Thyroid gland (tissue), 4 donors: Measurements from ENCODE around the gene PTPRT. TPM values are rescaled to one million over a fixed set of nuclear protein-coding genes. Genes with fewer than 3 reads are reported as not detected.

ENCODE experiments used
- DNase-seq, 2 donors: peaks; one replicate each; pipeline ENCODE4 v3.0.0-alpha.2; 2019
- H3K27ac ChIP-seq, 3 donors: fragments of 200-600 bp; sonication (generic); 1 replicate in 2 of 3; 2 replicates in 1 of 3; pipeline ENCODE4 v1.5.1; 2016 to 2019; ENCODE audit warnings: mild to moderate bottlenecking in 1 of 3, moderate library complexity in 1 of 3
- H3K27me3 ChIP-seq: fragments of 200-600 bp; sonication (generic); one replicate; pipeline ENCODE4 v1.5.1; 2019
- H3K36me3 ChIP-seq, 2 donors: fragments of 200-600 bp; sonication (generic); one replicate each; pipeline ENCODE4 v1.5.1; 2016 to 2019
- H3K4me1 ChIP-seq, 2 donors: fragments of 200-600 bp; sonication (generic); one replicate each; pipeline ENCODE4 v1.5.1; 2017 to 2019
- H3K4me3 ChIP-seq, 3 donors: fragments of 200-600 bp; sonication (generic); replicated peaks in 1 of 3; 1 replicate in 2 of 3; 2 replicates in 1 of 3; pipeline ENCODE4 v1.5.1; 2016; ENCODE audit warnings: mild to moderate bottlenecking in 1 of 3
- H3K9me3 ChIP-seq: fragments of 200-600 bp; sonication (generic); one replicate; pipeline ENCODE4 v1.5.1; 2017
- CTCF ChIP-seq, 6 experiments: fragments of 200-600 bp in 3 of 6; fragments of 450-650 bp in 3 of 6; sonication (generic) in 3 of 6; IDR thresholded peaks; one replicate each; pipeline ENCODE4 v1.5.1; 2016 to 2019; ENCODE audit warnings: antibody characterized with exemption in 6 of 6, mild to moderate bottlenecking in 2 of 6, inconsistent platforms in 1 of 6, moderate library complexity in 1 of 6
- POLR2A ChIP-seq, 2 donors: fragments of 450-650 bp; IDR thresholded peaks; one replicate each; pipeline ENCODE4 v1.6.1; 2017; ENCODE audit warnings: antibody characterized with exemption in 2 of 2, mild to moderate bottlenecking in 2 of 2, moderate library complexity in 1 of 2
- WGBS, 2 donors: methylation state at CpG; one replicate each; pipeline ENCODE4 v1.1.5; 2017; 5-methylcytosine and 5-hydroxymethylcytosine counted together
- intact Hi-C: fragments of 100-400 bp; cut with DNase I; formaldehyde crosslinking; loops from one replicate; pipeline ENCODE4 v1.15.1; 2023
- total RNA-seq, 4 donors: library from RNA; depleted of rRNA; stranded (reverse); fragments of >200 nt; gene quantifications; one replicate each; pipeline ENCODE4 v1.2.3, GENCODE V29; 2016

The PTPRT gene
- total RNA-seq, 4 donors from 2014 or later, result 0.11 to 0.15 TPM; not detected in 2

GRCh38 chr20:42113236-42113635 is 1076.5 kb downstream of the PTPRT start:
- WGBS, 2 donors, result 81 to 88% methylated on average over 8 of the region's 8 CpGs
- DNase-seq, result no peak
- TF ChIP-seq CTCF (IDR thresholded peaks at IDR 0.05), result no peak
- no peak for TF ChIP-seq POLR2A (IDR thresholded peaks at IDR 0.05)
- intact Hi-C loops, result no loop called here
- H3K36me3 ChIP-seq, result no peaks in the 10 kb centered on the region
- no peaks in the 10 kb centered on the region for H3K4me1 ChIP-seq
- no peak overlapping the region for H3K4me3 ChIP-seq
- H3K27me3 ChIP-seq, result no peaks in the 10 kb centered on the region
- H3K27ac ChIP-seq, result no peak overlapping the region
- no peaks in the 10 kb centered on the region for H3K9me3 ChIP-seq

GRCh38 chr20:42112161-42112560 is 1077.5 kb downstream of the PTPRT start:
- H3K9me3 ChIP-seq, result no peaks in the 10 kb centered on the region
- intact Hi-C loops, result no loop called here
- H3K4me3 ChIP-seq, result no peak overlapping the region
- DNase-seq, result no peak
- no peak overlapping the region for H3K27ac ChIP-seq
- no peaks in the 10 kb centered on the region for H3K4me1 ChIP-seq
- H3K36me3 ChIP-seq, result no peaks in the 10 kb centered on the region
- TF ChIP-seq CTCF (IDR thresholded peaks at IDR 0.05), result no peak
- TF ChIP-seq POLR2A (IDR thresholded peaks at IDR 0.05), result no peak
- no peaks in the 10 kb centered on the region for H3K27me3 ChIP-seq
- WGBS, 2 donors, result 89 to 92% methylated on average over 5 of the region's 5 CpGs

DNA sequence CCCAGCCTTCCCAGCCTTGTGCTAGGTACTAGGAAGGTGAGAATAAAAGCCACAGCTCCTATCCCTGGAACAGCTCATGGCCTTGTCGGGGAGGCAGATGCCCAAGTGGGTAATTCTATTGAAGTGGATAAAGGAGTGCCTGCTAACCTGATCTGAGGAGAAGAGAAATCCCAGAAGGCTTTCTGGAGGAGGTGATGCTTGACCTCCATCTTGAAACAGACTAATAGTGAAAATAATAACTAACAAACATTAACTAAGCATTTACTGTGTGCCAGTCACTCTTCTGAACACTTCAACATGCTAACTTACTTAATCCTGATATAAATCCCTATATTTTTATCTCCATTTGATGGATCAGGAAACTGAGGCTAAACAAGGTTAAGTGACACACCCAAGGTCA is 1078.4 kb downstream of the PTPRT start:
- DNase-seq, result no peak
- WGBS, 2 donors, result 85 to 90% methylated on average over 1 of the region's 1 CpG
- H3K9me3 ChIP-seq, result no peaks in the 10 kb centered on the region
- H3K27me3 ChIP-seq, result no peaks in the 10 kb centered on the region
- TF ChIP-seq CTCF (IDR thresholded peaks at IDR 0.05) (no peak), POLR2A (IDR thresholded peaks at IDR 0.05) (no peak)
- no peak overlapping the region for H3K27ac ChIP-seq
- no peak overlapping the region for H3K4me3 ChIP-seq
- H3K4me1 ChIP-seq, result no peaks in the 10 kb centered on the region
- no peaks in the 10 kb centered on the region for H3K36me3 ChIP-seq
- intact Hi-C loops, result no loop called here

DNA sequence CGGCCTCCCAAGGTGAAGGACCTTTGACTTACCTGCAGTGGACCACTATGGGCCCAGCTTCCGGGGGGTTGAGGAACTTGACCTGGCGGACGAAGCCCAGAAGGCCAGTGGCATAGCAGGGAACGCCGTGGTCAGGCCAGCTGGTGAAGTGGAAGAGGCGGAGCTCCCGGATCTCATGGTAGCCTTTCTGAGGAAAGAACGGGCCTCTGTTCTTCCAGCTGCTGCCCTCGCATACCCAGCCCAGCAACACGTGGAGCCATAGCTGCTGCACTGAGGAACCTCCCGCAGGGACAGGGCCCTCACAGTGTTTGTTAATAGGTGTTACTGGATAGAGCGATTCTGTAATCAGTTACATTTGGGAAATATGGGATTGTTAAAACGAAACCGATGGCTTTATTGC is 1079.4 kb downstream of the PTPRT start:
- Histone ChIP-seq H3K9me3 (no peaks in the 10 kb centered on the region), H3K4me1 (no peaks in the 10 kb centered on the region), H3K4me3 (no peak overlapping the region), H3K36me3 (no peaks in the 10 kb centered on the region), H3K27me3 (no peaks in the 10 kb centered on the region), H3K27ac (no peak overlapping the region)
- 67 to 88% methylated on average over 6 to 10 of the region's 15 CpGs for WGBS, 2 donors
- intact Hi-C loops, result no loop called here
- no peak for DNase-seq
- TF ChIP-seq CTCF (IDR thresholded peaks at IDR 0.05) (no peak), POLR2A (IDR thresholded peaks at IDR 0.05) (no peak)

DNA sequence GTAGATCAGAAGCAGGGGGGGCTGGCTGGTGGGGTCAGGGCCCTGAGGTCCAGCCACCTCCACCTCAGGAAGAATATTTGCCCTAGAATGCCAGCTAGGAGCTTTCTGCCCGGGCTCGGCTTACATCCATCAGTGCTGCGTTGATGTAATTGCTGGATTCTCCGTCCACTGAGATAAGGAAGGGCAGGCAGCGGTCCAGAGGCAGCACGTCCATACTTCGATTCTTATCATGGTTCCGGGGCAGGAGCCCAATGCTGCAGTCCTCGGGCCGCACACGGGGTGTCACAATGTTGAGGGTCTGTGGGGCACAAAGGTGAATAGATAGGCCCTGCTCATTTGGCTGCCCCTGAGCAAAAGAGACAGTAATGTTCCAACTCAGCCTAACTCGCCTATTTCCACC is 1087.7 kb downstream of the PTPRT start:
- H3K9me3 ChIP-seq, result no peaks in the 10 kb centered on the region
- 90 to 92% methylated on average over 12 of the region's 12 CpGs for WGBS, 2 donors
- no peaks in the 10 kb centered on the region for H3K36me3 ChIP-seq
- H3K4me1 ChIP-seq, result no peaks in the 10 kb centered on the region
- no peak overlapping the region for H3K4me3 ChIP-seq
- no peaks in the 10 kb centered on the region for H3K27me3 ChIP-seq
- TF ChIP-seq POLR2A (IDR thresholded peaks at IDR 0.05) (no peak), CTCF (IDR thresholded peaks at IDR 0.05) (no peak)
- no peak overlapping the region for H3K27ac ChIP-seq
- DNase-seq, result no peak
- intact Hi-C loops, result no loop called here
